Measurements from ENCODE around the gene CREB5. TPM values are rescaled to one million over a fixed set of nuclear protein-coding genes. Genes with fewer than 3 reads are reported as not detected.

Gene CREB5
- total RNA-seq, 1 donor from 2014 or later: 25.7 TPM

DNA sequence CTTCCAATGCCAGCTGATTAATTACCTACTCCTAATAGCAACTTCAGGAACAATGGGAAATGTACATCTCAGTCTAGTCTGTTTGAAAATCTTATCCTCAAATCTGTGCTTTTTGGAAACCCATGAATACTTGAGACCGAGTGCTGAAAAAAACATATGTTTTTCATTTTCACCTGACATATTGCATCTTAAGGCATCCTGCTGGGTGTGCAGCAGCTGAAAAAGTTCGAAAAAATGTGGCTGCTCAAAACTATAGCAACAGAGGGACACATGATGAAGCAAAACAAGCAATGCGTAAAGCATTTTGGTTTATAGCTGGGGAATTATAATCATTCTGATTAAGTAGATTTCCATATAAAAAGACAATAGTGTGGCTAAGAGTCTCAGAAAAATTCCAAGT lies 218.0 kb downstream of the CREB5 start:
- no peak overlapping the region for H3K4me3 ChIP-seq (ENCODE audit: low read depth, low read length)
- TF ChIP-seq, protein P1, sequence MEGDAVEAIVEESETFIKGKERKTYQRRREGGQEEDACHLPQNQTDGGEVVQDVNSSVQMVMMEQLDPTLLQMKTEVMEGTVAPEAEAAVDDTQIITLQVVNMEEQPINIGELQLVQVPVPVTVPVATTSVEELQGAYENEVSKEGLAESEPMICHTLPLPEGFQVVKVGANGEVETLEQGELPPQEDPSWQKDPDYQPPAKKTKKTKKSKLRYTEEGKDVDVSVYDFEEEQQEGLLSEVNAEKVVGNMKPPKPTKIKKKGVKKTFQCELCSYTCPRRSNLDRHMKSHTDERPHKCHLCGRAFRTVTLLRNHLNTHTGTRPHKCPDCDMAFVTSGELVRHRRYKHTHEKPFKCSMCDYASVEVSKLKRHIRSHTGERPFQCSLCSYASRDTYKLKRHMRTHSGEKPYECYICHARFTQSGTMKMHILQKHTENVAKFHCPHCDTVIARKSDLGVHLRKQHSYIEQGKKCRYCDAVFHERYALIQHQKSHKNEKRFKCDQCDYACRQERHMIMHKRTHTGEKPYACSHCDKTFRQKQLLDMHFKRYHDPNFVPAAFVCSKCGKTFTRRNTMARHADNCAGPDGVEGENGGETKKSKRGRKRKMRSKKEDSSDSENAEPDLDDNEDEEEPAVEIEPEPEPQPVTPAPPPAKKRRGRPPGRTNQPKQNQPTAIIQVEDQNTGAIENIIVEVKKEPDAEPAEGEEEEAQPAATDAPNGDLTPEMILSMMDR (conservative IDR thresholded peaks at IDR 0.05; ENCODE audit: low read depth, low read length): no peak
- DNase-seq (ENCODE audit: low read depth): no peak

DNA sequence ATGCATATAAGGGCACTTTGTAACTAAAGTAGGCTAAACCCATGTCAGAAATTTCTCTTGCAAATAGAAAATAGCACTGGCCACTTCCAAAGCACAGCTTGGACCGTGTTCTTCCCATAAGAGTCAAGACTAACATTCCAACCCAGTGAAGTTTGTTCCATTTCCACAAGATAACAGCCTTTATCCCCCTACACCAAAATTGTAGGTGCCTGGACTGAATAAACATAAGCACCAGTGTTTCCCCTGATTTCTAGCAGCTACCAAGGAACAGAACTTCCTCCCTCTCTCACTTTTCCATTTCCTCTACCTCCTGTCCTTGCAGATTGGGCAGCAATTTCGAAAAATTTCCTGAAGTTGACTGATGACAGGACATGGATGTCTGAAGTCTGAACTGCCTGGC lies 219.7 kb downstream of the CREB5 start:
- no peak for DNase-seq (ENCODE audit: low read depth)
- H3K4me3 ChIP-seq (ENCODE audit: low read depth, low read length): no peak overlapping the region
- TF ChIP-seq, protein P1 (conservative IDR thresholded peaks at IDR 0.05; ENCODE audit: low read depth, low read length): no peak

DNA sequence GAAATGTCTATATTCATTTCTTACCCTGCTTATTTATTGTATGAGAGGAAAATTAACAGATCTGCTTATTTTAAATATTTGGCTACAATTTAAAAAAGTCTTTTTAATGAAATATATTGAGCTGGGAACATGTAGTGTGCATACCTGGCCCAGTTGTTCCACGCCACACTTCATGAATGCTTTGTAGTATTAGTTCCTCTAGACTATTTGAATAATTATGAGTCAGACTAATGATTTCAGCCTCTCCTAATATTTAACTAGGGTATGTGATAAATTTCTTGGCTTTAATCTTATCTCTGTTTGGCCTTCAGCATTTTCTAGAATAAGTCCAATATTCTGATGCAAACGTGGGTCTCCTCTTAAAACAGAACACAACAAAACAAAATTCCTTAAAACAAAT lies 226.6 kb downstream of the CREB5 start:
- H3K4me3 ChIP-seq (ENCODE audit: low read depth, low read length): no peak overlapping the region
- TF ChIP-seq, protein P1 (conservative IDR thresholded peaks at IDR 0.05; ENCODE audit: low read depth, low read length): no peak
- no peak for DNase-seq (ENCODE audit: low read depth)

DNA sequence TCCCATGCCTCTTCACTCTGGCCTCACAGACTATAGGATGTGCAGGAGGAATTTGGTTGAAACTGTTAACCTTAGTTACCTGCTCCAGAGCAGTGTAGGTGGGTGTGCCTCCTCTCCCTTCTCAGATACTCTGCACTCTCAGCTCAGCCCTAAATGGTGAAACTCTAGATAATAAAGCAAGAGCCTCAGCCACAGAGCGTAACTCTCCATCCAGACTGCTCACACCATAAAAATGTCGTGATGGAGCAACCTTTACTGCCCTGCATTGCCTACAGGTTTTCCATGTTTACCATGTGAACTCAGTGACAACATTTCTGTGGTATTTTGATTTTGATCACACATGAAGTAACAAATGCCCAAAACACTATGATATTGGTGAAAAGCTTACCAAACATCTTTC lies 227.7 kb downstream of the CREB5 start:
- TF ChIP-seq, protein P1 (conservative IDR thresholded peaks at IDR 0.05; ENCODE audit: low read depth, low read length): no peak
- no peak overlapping the region for H3K4me3 ChIP-seq (ENCODE audit: low read depth, low read length)

DNA sequence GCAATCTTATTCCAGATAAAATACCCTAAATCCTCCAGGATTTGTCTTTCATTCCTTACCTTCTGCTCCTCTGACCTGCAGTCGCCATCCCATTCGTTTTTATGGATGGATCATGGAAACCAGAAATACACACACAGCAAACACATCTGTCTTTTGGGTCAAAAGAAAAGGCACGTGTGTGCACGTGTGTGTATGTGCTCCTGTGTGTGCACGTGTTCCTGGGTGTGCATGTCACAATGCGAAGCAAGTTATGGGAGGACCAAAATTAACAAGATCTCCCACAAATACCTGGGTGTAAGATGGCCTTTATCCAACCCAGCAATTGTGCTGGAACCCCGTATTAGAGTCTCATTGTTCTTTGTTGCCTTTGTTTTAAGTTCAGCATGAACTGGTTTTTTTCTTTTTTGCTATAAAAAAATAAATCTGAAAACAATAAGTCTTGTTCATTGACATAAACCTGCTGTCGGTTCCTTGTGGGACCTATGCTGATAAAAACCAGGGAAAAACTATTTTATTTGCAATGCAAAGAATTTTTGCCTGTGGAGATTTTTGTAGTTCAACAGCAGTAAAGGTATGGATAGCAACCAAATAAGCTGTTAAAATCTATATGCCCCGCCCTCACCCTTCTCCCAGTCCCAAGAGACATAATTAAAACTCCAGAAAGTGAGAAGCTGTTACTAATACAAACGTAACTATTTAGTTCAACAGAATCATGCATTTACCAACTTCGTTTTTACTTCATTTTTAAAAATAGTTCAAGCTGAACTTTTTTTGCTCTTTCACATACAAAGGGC lies 229.6 kb downstream of the CREB5 start:
- DNase-seq (ENCODE audit: low read depth): no peak
- no peak overlapping the region for H3K4me3 ChIP-seq (ENCODE audit: low read depth, low read length)
- TF ChIP-seq, protein P1 (conservative IDR thresholded peaks at IDR 0.05; ENCODE audit: low read depth, low read length): no peak

More for the DNA sequence above, 227.7 kb downstream of the CREB5 start:
- no peak for DNase-seq (ENCODE audit: low read depth)

DNA sequence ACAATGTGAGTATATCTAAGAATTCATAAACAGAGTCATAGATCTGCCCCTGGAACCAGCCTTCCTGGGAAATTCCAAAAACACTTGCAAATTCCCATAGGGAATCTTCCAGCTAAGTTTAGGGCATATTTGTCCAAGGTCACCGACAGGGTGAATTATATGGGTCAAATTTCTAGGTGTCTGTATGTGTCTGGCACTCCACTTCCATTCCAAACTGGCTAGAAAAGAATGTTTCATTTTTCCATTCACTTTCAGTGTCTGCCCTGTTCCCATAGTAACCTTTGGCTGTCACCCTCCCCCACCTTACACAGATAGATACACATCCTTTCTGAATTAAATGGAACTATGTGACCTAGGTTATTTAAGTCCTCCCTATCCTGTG lies 230.9 kb downstream of the CREB5 start:
- H3K4me3 ChIP-seq (ENCODE audit: low read depth, low read length): no peak overlapping the region
- DNase-seq (ENCODE audit: low read depth): no peak
- TF ChIP-seq, protein P1 (conservative IDR thresholded peaks at IDR 0.05; ENCODE audit: low read depth, low read length): no peak
